Skeletal muscle tissue (tissue), 4 donors: ENCODE results near the gene IL13RA2. TPM values are rescaled to one million over a fixed set of nuclear protein-coding genes. Genes with fewer than 3 reads are reported as not detected.

ENCODE experiments used
- H3K27ac ChIP-seq: one replicate; pipeline ENCODE4 v1.7.0; 2013; ENCODE audit warnings: mild to moderate bottlenecking, low read depth, low read length, inconsistent platforms
- H3K27me3 ChIP-seq, 3 donors: one replicate each; pipeline ENCODE4 v1.7.0; 2013; ENCODE audit warnings: low read length in 3 of 3; ENCODE audit not compliant: control insufficient read depth in 3 of 3, insufficient read depth in 3 of 3
- H3K36me3 ChIP-seq, 3 donors: one replicate each; pipeline ENCODE4 v1.7.0; 2013; ENCODE audit warnings: low read length in 3 of 3; ENCODE audit not compliant: control insufficient read depth in 3 of 3, insufficient read depth in 3 of 3
- H3K4me1 ChIP-seq, 3 donors: one replicate each; pipeline ENCODE4 v1.7.0; 2013; ENCODE audit warnings: low read length in 3 of 3, mild to moderate bottlenecking in 3 of 3; ENCODE audit not compliant: control insufficient read depth in 3 of 3, insufficient read depth in 3 of 3
- H3K4me3 ChIP-seq, 3 donors: one replicate each; pipeline ENCODE4 v1.7.0; 2013; ENCODE audit warnings: low read length in 3 of 3
- H3K9ac ChIP-seq, 3 donors: one replicate each; pipeline ENCODE4 v1.7.0; 2013; ENCODE audit warnings: low read length in 3 of 3, mild to moderate bottlenecking in 3 of 3, moderate library complexity in 2 of 3, low read depth in 1 of 3
- H3K9me3 ChIP-seq, 3 donors: one replicate each; pipeline ENCODE4 v1.7.0; 2013; ENCODE audit warnings: low read length in 3 of 3; ENCODE audit not compliant: control insufficient read depth in 3 of 3
- total RNA-seq: library from RNA; depleted of rRNA; stranded (reverse); fragments of >200 nt; gene quantifications from one replicate; pipeline ENCODE4 v1.2.3, GENCODE V29; 2014
- donor health status: Osteomylitis.

Gene IL13RA2
- total RNA-seq, result 1.0 TPM

GRCh38 chrX:115017455-115017854 lies at the start of gene IL13RA2:
Gene IL13RA2 (minus strand): TSS chrX:115017616. CDS start chrX:115017269, 347 bp downstream.
- no peaks in the 10 kb centered on the region for H3K4me1 ChIP-seq

GRCh38 chrX:115065304-115065703 lies 47.9 kb upstream of the IL13RA2 start:
- Histone ChIP-seq H3K9ac (no peak overlapping the region), H3K9me3 (peaks cover 0 to 3% (median 0%) of the 10 kb centered on the region in 3 donors), H3K4me1 (no peaks in the 10 kb centered on the region), H3K27ac (no peak overlapping the region), H3K4me3 (no peak overlapping the region), H3K27me3 (peaks cover 0 to 6% (median 0%) of the 10 kb centered on the region in 3 donors), H3K36me3 (no peaks in the 10 kb centered on the region)

More at GRCh38 chrX:115017455-115017854, at the start of gene IL13RA2:
- peaks cover 0 to 3% (median 0%) of the 10 kb centered on the region in 3 donors for H3K27me3 ChIP-seq
- H3K4me3 ChIP-seq, result no peak within 1 kb of the TSS
- H3K9ac ChIP-seq, result no peak within 1 kb of the TSS
- H3K9me3 ChIP-seq, result no peaks in the 10 kb centered on the region
- no peaks in the 10 kb centered on the region for H3K36me3 ChIP-seq
- H3K27ac ChIP-seq, result no peak within 1 kb of the TSS

- Histone ChIP-seq H3K9me3 (peaks cover 0 to 3% (median 0%) of the 10 kb centered on the region in 3 donors), H3K27ac (no peak overlapping the region), H3K9ac (no peak overlapping the region), H3K36me3 (no peaks in the 10 kb centered on the region), H3K4me1 (no peaks in the 10 kb centered on the region), H3K27me3 (no peaks in the 10 kb centered on the region), H3K4me3 (no peak overlapping the region)
These were observed 42.6 kb upstream of the IL13RA2 start for GRCh38 chrX:115060013-115060412.

- Histone ChIP-seq H3K27me3 (no peaks in the 10 kb centered on the region), H3K36me3 (no peaks in the 10 kb centered on the region), H3K4me3 (no peak overlapping the region), H3K27ac (no peak overlapping the region), H3K9ac (no peak overlapping the region), H3K9me3 (peaks cover 0 to 3% (median 0%) of the 10 kb centered on the region in 3 donors), H3K4me1 (no peaks in the 10 kb centered on the region)
These were observed 40.9 kb upstream of the IL13RA2 start for GRCh38 chrX:115058276-115058675.

GRCh38 chrX:115054876-115055275 lies 37.5 kb upstream of the IL13RA2 start:
- no peak overlapping the region for H3K27ac ChIP-seq
- no peak overlapping the region for H3K9ac ChIP-seq
- no peaks in the 10 kb centered on the region for H3K27me3 ChIP-seq
- no peaks in the 10 kb centered on the region for H3K36me3 ChIP-seq
- H3K4me1 ChIP-seq, result no peaks in the 10 kb centered on the region
- H3K9me3 ChIP-seq, result no peaks in the 10 kb centered on the region
- no peak overlapping the region for H3K4me3 ChIP-seq

GRCh38 chrX:115053223-115053622 lies 35.8 kb upstream of the IL13RA2 start:
- no peaks in the 10 kb centered on the region for H3K36me3 ChIP-seq
- H3K4me1 ChIP-seq, result no peaks in the 10 kb centered on the region
- no peak overlapping the region for H3K9ac ChIP-seq
- no peak overlapping the region for H3K27ac ChIP-seq
- no peak overlapping the region for H3K4me3 ChIP-seq
- no peaks in the 10 kb centered on the region for H3K9me3 ChIP-seq
- H3K27me3 ChIP-seq, result no peaks in the 10 kb centered on the region

GRCh38 chrX:115047715-115048114 lies 30.3 kb upstream of the IL13RA2 start:
- no peaks in the 10 kb centered on the region for H3K9me3 ChIP-seq
- no peak overlapping the region for H3K4me3 ChIP-seq
- no peaks in the 10 kb centered on the region for H3K4me1 ChIP-seq
- no peaks in the 10 kb centered on the region for H3K36me3 ChIP-seq
- H3K9ac ChIP-seq, result no peak overlapping the region
- no peaks in the 10 kb centered on the region for H3K27me3 ChIP-seq
- no peak overlapping the region for H3K27ac ChIP-seq

- Histone ChIP-seq H3K4me3 (no peak overlapping the region), H3K4me1 (no peaks in the 10 kb centered on the region), H3K9me3 (no peaks in the 10 kb centered on the region), H3K36me3 (no peaks in the 10 kb centered on the region), H3K9ac (no peak overlapping the region), H3K27me3 (no peaks in the 10 kb centered on the region), H3K27ac (no peak overlapping the region)
These were observed 29.8 kb upstream of the IL13RA2 start for GRCh38 chrX:115047181-115047580.

GRCh38 chrX:115040417-115040816 lies 23.0 kb upstream of the IL13RA2 start:
- Histone ChIP-seq H3K4me3 (no peak overlapping the region), H3K4me1 (no peaks in the 10 kb centered on the region), H3K27me3 (peaks cover 0 to 12% (median 0%) of the 10 kb centered on the region in 3 donors), H3K27ac (no peak overlapping the region), H3K36me3 (no peaks in the 10 kb centered on the region), H3K9ac (no peak overlapping the region), H3K9me3 (no peaks in the 10 kb centered on the region)

GRCh38 chrX:115038406-115038805 lies 21.0 kb upstream of the IL13RA2 start:
- Histone ChIP-seq H3K27ac (no peak overlapping the region), H3K27me3 (peaks cover 0 to 12% (median 0%) of the 10 kb centered on the region in 3 donors), H3K9me3 (no peaks in the 10 kb centered on the region), H3K9ac (no peak overlapping the region), H3K4me3 (no peak overlapping the region), H3K36me3 (no peaks in the 10 kb centered on the region), H3K4me1 (no peaks in the 10 kb centered on the region)
